ENCODE data around the gene DCST2.

DCST2 gene

DNA sequence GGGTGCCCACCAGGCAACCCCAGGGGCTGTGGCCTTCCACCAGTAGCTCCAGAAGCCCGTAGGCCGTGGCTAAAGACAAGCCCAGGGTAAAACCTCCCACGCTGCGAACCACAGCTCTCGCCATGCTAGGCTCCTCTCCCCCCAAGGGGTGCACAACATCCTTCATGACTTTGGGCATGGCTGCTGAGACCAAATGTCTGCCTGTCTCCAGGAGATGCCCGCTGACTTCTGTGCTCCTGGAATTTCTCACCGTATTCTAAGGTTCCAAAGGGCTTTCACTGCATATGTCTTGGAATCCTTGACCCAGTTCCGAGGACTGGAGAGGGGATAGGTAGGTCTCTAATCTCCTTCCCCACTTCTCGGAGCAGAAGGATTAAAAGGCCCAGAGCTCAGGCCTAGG lies at the start of gene DCST2, which contains the start of gene DCST1:
Gene DCST2, minus strand, starts transcription at position 258 of the 400 bp plus-strand sequence. Its CDS starts 80 bp downstream, at position 178.
Gene DCST1, plus strand, starts transcription at position 301 of the 400 bp plus-strand sequence. CDS start 213 bp downstream, outside the sequence.
- no peak for DNase-seq (ENCODE audit: low read depth)

DNA sequence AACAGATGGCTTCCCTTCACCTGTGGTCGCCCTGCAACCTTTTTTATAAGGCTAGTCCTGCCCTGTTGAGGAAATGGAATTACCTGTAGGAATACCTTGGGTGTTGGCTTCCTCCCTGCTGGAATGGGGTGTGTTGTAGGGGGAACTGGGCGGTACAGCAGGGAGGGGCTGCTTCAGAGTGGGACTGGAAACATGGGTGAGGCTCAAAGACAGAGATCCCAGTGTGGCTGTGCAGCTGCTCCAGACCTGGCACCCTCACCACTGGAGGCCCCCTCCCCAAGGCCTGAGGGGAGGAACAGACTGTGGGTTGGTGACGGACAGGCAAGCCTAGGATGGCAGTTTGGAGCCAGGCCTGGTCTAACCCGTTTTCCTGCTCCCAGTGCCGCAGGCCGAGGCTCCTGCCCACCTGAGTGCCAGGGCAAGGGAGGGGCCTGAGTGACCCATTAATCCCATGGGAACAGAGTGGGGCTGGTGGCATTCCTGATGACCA lies 49.5 kb upstream of the DCST2 start:
- no peak for DNase-seq (ENCODE audit: low read depth)

DNA sequence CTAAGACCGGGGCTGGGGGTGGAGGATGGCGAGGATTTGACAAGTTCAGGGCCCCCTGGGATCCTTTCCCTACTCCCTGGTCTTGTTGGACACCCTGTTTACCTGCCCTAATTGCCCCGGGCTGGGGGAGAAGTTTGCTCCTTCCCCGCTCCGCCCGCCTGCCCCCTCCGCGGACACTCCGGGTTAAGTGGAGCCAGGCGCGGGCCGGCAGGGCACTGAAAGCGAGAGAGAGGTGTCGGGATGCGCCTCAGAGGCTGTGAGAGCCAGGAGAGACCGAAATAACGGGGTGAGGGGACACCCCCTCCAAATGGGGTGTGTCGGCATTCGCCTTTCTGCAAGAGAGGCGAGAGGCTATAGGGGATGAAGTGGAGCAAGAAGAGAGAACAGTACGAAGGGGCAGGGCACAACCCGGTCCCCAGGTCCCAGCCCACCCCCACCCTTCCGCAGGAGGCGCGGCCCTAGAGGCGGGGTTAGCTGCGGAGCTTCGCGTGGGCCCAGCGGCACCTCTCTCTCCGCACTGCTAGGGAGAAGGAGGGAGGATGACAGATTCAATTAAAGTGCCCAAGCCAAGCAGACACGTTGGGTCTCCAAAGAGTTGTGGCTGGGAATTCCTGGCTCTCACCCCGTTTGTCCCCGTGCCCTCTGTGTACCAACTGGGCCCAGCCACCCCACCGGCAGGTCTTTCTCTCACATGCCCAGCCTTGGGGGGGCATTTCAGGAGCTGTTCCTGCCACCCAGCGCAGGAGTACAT lies 48.9 kb upstream of the DCST2 start:
- DNase-seq (ENCODE audit: low read depth): no peak

DNA sequence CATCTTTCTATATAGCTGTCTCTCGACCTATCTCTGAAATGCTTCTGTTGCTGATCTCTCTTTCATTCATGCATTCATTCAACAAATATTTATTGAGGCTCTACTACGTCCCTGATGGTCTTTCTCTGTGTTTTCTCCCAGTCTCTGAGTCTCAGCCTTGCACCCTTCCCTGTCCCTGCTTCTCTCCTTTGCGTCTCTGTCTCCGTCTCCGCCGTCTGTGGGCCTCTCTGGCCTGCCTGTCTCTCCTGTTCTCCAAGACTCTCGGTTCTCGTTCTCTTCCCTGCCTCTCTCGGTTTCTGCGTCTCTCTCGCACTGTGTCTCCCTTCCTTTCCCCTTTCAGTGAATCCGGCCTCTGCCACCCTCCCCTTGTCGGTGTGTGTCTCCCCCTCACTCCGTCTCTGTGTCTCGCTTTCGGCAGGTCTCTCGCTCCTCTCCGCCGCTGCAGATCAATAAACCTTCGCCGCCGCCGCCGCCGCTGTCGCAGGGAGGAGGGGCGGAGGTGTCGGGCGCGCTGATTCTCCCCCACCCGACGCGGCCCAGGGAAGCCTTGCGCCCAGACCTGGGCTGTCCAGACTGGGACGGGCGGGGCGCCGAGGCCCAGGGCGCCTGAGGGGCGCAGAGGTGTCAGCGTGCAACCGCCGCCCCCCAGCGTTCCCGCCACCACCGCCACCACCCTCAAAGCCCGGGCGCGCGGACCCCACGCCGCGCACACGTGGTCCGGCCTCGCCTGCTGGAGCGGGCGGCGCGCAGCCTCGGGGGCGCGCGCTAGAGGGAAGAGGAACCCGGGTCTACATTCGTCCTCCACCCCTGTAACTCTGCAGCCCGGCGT lies 48.1 kb upstream of the DCST2 start:
- DNase-seq (ENCODE audit: low read depth): no peak

GRCh38 chr1:155080312-155081228 lies 47.0 kb upstream of the DCST2 start:
- no peak for DNase-seq (ENCODE audit: low read depth)

GRCh38 chr1:155079487-155080311 lies 46.1 kb upstream of the DCST2 start:
- no peak for DNase-seq (ENCODE audit: low read depth)

- DNase-seq (ENCODE audit: low read depth): no peak
Observed at GRCh38 chr1:155079210-155079486, 45.6 kb upstream of the DCST2 start.

DNA sequence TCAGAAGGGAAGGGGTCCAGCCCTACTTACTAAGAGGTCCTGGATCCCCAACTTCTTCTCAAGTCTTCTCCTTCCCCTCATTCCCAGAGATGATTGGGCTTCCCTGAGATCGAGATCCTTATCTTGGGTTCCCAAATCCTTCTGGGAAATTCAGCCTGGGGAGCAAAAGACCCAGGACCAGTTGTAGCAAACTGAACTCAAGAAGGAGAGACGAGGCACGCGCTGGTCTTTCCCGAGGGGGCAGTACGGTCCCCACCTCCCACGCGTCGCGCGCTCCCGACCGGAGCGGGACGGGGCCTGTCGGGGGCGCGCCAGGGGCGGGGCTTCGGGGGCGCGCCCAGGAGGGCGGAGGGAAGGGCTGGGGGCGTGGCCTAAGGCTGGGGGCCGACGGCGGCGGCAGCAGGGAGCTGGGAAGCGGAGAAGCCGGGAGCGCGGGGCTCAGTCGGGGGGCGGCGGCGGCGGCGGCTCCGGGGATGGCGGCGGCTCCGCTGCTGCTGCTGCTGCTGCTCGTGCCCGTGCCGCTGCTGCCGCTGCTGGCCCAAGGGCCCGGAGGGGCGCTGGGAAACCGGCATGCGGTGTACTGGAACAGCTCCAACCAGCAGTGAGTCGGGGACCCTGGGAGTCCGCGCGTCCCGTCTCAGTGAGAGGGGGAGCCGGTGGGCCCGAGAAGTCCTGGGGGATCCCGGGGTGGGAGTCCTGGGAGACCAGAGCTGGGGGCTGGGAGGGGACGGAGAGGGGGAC lies 45.1 kb upstream of the DCST2 start, which contains the start of gene EFNA3:
Gene EFNA3, plus strand, starts transcription at position 369 of the 741 bp plus-strand sequence. Its CDS starts 105 bp downstream, at position 474.
- no peak for DNase-seq (ENCODE audit: low read depth)

DNA sequence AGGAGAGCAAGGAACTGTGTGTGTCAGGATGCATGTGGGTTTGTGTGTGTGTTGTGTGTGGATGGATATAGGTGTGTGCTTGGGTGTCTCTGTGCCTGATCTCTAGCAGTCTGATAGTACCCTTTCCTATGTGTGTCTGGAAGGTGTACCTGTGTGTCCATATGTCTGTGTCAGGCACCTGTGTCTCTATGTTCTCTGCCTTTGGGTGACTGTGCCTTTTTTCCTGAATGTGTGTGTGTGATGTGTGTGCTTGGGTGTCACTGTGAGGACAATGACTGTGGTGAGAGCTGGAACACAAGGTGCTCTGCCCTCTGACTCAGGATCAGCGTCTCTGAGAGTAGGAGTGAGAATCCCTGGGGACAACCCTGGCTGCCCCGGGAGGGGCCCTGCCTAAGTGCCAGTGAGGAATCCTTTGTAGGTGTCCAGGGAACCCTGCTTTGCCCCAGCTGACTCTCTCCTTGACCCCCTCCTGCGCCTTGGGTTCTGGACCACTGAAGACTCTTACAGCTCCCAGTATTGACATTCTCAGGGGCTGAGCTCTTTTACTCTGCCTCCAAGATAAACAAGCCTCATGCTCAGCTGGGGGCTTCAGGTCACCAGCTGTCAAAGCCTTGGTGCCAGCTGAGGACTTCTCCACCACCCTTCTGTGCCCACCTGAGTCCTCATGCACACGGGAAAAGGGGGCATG lies 44.3 kb upstream of the DCST2 start:
- DNase-seq (ENCODE audit: low read depth): no peak

GRCh38 chr1:155077346-155077745 lies 43.8 kb upstream of the DCST2 start:
- DNase-seq (ENCODE audit: low read depth): no peak

- no peak for DNase-seq (ENCODE audit: low read depth)
Observed at GRCh38 chr1:155076371-155076770, 42.8 kb upstream of the DCST2 start.

- DNase-seq (ENCODE audit: low read depth): no peak
Observed at GRCh38 chr1:155075535-155075934, 42.0 kb upstream of the DCST2 start.

DNA sequence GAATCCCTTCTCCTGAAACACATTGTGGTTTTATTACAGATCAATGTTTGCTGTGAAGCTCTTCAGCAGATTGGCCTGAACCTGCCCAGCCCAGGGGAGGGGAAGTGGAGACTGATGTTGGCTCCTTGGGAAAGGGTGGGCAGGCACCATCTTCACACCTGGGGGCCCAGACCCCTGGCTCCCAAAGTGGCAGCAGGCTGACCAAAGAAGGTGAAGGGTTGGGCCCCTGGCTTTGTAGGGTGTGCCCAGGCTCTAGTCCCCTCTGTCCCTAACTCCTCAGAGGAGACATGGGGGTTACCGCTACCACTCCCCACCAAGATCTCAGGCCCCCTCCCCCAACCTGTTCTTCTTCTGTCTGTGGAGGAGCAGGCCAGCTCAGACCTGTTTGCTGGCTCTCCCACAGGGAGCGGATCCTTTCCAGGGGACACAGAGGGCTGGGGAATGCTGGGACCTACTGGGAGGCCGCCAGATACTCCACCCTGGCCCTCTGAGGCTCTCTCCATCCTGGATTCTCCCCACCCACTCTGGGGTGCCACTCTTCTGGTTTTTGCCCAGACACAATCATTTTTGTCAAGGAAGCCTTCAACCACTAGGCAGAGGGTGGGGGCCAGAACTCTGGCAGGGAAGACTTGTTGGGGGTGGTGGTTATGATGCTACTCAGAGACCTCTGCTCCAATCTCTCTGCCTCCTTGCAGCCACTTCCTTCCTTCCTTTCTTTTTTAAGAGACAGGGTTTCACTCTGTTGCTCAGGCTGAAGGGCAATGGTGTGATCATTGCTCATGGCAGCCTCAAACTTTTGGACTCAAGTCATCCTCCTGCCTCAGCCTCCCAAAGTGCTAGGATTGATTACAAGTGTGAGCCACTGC lies 40.0 kb upstream of the DCST2 start:
- DNase-seq (ENCODE audit: low read depth): no peak

DNA sequence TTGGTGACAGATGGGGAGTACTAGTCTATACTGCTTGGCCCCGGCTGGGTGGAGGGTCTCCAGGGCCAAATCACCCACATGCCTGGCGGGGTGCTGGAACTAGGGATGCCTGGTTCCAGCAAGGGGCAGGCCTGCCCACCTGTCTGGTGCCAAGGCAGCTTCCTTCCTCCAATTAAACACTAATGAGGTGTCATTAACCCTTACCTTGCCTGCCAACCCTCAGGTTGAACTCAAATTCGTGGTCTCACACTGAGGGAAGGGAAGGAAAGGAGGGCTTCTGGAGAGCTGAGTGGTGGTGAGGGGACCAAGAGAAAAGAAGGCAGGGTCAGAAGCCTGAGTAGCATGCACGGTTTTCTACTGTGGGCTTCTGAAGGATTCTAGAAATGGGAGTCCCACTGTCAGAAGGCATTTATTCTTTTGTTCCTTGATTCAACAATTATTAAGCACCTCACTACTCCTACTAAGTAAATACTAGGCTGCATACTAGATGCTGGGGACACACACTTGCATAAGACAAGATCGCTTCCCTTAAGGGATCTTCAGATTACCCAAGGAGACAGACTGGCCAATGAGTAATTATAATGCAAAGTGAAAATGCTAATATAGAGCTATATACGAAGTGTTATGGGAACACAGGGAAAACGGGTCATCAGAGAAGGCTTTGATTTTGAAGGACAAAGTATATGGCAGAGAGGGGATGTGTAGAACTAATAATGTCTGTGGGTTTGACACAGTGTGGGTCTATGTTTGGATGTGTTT lies 39.1 kb upstream of the DCST2 start:
- no peak for DNase-seq (ENCODE audit: low read depth)

DNA sequence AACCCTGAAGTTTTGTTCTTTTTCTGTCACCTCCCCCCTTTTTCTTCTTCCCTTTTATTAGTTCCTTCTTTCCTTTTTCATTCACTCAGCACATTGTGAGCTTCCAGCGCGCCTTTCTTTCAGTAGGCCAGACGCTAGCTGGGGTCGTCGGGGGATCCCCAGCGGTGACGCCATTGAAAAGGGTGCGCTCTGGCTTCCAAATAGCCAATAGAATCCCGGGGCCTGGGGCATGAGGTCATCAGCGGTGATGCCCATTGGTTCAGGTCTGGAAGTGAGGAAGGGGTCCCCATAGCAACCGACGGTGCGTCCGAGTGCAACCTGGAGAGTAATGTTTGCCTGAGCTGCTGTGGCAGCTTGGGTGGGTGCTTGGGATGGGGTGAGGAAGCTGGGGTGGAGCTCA lies 38.1 kb upstream of the DCST2 start:
- no peak for DNase-seq (ENCODE audit: low read depth)

DNA sequence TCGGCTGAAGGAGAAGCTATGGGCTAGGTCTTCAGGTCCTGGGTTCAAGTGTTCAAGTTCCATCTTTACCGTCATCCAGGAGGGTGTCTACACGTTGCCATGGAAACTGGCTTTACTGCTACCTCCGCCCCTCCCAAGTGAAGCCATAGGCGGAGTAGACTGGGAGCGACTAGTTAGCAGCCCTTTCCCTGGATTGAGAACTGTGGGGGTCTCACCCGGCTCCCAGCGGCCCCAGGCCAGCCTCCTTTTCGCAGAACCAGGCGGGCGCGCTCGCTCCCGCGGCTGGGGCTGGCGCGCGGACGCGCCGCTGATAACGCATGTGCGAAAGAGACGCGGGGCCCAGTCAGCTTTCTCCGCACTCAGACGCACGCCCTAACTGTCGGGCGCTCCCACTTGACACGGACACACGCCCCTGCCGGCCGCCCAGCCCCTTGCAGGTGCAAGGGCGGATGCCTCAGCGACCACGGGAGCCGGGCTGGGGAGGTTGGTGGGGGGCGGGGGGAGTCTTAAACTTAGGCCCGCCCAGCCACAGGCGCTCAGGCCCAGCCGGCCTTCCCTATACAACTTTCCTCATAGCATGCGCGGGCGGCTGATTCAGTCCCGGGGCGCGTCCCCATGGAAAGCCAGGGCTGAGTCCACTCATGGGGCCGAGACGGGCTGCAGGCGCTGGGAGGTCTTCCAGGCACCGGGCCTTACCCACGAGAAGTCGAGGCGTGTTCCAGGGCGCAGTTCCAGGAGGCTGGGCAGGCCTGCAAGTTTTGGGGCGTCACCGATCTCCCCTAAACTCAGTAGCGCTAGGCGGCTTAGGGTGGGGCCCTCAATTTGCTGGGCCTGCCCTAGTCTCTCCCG lies 37.4 kb upstream of the DCST2 start:
- peak; percentile 60 for DNase-seq (ENCODE audit: low read depth)

DNA sequence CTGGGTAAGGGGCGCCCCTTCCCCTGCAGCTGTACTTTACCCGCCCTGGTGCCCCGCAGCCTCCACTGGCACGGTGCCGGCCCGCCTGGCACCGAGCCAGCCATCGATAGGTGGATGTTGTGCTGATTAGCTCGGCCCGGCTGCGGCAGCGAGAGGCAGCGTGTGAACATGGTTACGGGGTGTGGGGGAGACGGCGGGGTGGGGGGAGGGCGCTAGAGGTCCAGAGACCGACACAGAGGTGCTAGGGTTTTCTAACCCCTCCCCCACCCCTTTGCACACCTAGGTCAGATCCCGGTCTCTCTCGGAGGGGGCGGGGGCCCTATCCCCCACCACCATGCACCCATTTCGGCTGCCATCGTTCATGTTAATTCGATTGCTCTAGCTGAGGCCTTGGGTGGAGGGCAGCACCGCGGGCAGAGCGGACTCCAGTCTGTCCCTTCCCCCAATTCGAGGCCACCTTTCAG lies 36.6 kb upstream of the DCST2 start:
- DNase-seq (ENCODE audit: low read depth): no peak

Data from activated gamma-delta T cell treated with anti-CD3 and anti-CD28 coated beads, Interleukin-2, amount 50 U/mL, for 16 hours (primary cell).